Gastrocnemius medialis (tissue), 4 donors: ENCODE data around the gene LMNB1. TPM values are rescaled to one million over a fixed set of nuclear protein-coding genes. Genes with fewer than 3 reads are reported as not detected.

ENCODE experiments used
- ATAC-seq, 2 donors: fragments of 150-250 bp; one replicate each; pipeline ENCODE4 v1.9.1; 2016
- DNase-seq, 2 donors: peaks; one replicate each; pipeline ENCODE4 v3.0.0-alpha.2; 2019
- H3K27ac ChIP-seq, 4 donors: fragments of 200-600 bp; sonication (generic); 1 replicate in 1 of 4; 2 replicates in 3 of 4; pipeline ENCODE4 v1.5.1; 2016 to 2018; ENCODE audit warnings: mild to moderate bottlenecking in 2 of 4, moderate library complexity in 1 of 4
- H3K27me3 ChIP-seq, 3 donors: fragments of 200-600 bp; sonication (generic) in 2 of 3; 1 replicate in 1 of 3; 2 replicates in 2 of 3; pipeline versions ENCODE4 v1.5.1 to v1.6.0; 2016 to 2019; ENCODE audit warnings: mild to moderate bottlenecking in 1 of 3, moderate library complexity in 1 of 3
- H3K36me3 ChIP-seq, 2 donors: fragments of 200-600 bp; sonication (generic) in 1 of 2; one replicate each; pipeline ENCODE4 v1.5.1; 2017 to 2018
- H3K4me1 ChIP-seq, 2 donors: fragments of 200-600 bp; sonication (generic) in 1 of 2; one replicate each; pipeline ENCODE4 v1.5.1; 2016 to 2017; ENCODE audit warnings: mild to moderate bottlenecking in 2 of 2
- H3K4me3 ChIP-seq, 4 donors: fragments of 200-600 bp; sonication (generic) in 3 of 4; 1 replicate in 1 of 4; 2 replicates in 3 of 4; pipeline ENCODE4 v1.5.1; 2016 to 2019; ENCODE audit warnings: mild to moderate bottlenecking in 2 of 4
- H3K9me3 ChIP-seq, 3 donors: fragments of 200-600 bp; sonication (generic) in 2 of 3; 1 replicate in 1 of 3; 2 replicates in 2 of 3; pipeline ENCODE4 v1.5.1; 2016 to 2019
- POLR2A ChIP-seq, 2 donors: fragments of 450-650 bp; IDR thresholded peaks; one replicate each; pipeline ENCODE4 v1.6.1; 2017; ENCODE audit warnings: antibody characterized with exemption in 2 of 2, mild to moderate bottlenecking in 2 of 2, moderate library complexity in 2 of 2
- in situ Hi-C, 4 donors: fragments of 200-750 bp; cut with MboI; loops; one replicate each; pipeline versions ENCODE4 v1.15.0 to v1.8.0; 2017; ENCODE audit warnings: low sequenced_read_pairs in 4 of 4
- intact Hi-C: fragments of 100-400 bp; cut with DNase I; formaldehyde crosslinking; loops from one replicate; pipeline ENCODE4 v1.15.1; 2023; ENCODE audit warnings: low total_unique reads
- total RNA-seq, 4 donors: library from RNA; depleted of rRNA; stranded (reverse); fragments of >200 nt; gene quantifications; one replicate each; pipeline versions ENCODE4 v1.1.0 to v1.2.3, GENCODE V29; 2016
- TF ChIP-seq, protein P1 (sequence below), 5 experiments: fragments of 450-650 bp in 3 of 5; fragments of 200-600 bp in 2 of 5; sonication (generic) in 2 of 5; IDR thresholded peaks in 4 of 5; conservative IDR thresholded peaks in 1 of 5; 1 replicate in 4 of 5; 2 replicates in 1 of 5; pipeline ENCODE4 v1.5.1; 2016 to 2019; ENCODE audit warnings: antibody characterized with exemption in 5 of 5, mild to moderate bottlenecking in 3 of 5, moderate library complexity in 3 of 5

LMNB1 gene
- total RNA-seq, 4 donors from 2014 or later: 0.51 to 4.1 (median 2.4) TPM; not detected in 1

GRCh38 chr5:126875303-126875785 is 98.4 kb downstream of the LMNB1 start:
- intact Hi-C loops (no loop called here), in situ Hi-C loops (no loop called here)
- DNase-seq: no peak
- Histone ChIP-seq H3K27ac (no peak overlapping the region), H3K9me3 (no peaks in the 10 kb centered on the region), H3K36me3 (peaks cover 0 to 6% of the 10 kb centered on the region in 2 donors), H3K27me3 (no peaks in the 10 kb centered on the region), H3K4me3 (no peak overlapping the region), H3K4me1 (peaks cover 0 to 9% of the 10 kb centered on the region in 2 donors)
- no peak for ATAC-seq
- no peak for TF ChIP-seq POLR2A (IDR thresholded peaks at IDR 0.05)
- TF ChIP-seq, protein P1, sequence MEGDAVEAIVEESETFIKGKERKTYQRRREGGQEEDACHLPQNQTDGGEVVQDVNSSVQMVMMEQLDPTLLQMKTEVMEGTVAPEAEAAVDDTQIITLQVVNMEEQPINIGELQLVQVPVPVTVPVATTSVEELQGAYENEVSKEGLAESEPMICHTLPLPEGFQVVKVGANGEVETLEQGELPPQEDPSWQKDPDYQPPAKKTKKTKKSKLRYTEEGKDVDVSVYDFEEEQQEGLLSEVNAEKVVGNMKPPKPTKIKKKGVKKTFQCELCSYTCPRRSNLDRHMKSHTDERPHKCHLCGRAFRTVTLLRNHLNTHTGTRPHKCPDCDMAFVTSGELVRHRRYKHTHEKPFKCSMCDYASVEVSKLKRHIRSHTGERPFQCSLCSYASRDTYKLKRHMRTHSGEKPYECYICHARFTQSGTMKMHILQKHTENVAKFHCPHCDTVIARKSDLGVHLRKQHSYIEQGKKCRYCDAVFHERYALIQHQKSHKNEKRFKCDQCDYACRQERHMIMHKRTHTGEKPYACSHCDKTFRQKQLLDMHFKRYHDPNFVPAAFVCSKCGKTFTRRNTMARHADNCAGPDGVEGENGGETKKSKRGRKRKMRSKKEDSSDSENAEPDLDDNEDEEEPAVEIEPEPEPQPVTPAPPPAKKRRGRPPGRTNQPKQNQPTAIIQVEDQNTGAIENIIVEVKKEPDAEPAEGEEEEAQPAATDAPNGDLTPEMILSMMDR (IDR thresholded peaks at IDR 0.05 in 4 of 5, conservative IDR thresholded peaks at IDR 0.05 in 1 of 5): no peak

DNA sequence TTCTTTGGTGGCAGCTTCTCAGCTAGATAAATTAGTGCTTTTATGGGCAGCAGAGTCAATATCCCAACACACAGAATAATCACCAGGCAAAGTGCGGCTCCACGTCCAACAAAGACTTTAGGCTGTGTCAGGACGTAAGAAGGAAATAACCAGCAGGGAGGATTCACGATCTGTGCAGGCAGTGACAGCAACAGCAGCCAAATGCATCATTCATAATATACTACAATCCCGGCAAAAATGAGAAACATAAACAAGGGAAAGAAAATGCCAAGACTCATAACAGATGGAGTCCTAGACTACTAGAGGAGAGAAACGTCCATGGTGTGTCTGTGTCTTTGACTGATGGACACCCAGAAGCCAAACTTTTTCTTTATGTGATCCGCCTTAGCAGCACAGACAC is 100.7 kb downstream of the LMNB1 start:
- Histone ChIP-seq H3K27ac (no peak overlapping the region), H3K36me3 (peaks cover 0 to 6% of the 10 kb centered on the region in 2 donors), H3K9me3 (no peaks in the 10 kb centered on the region), H3K27me3 (no peaks in the 10 kb centered on the region), H3K4me3 (no peak overlapping the region), H3K4me1 (peaks cover 0 to 9% of the 10 kb centered on the region in 2 donors)
- in situ Hi-C loops: no loop called here
- TF ChIP-seq, protein P1 (IDR thresholded peaks at IDR 0.05 in 4 of 5, conservative IDR thresholded peaks at IDR 0.05 in 1 of 5): no peak
- no peak for TF ChIP-seq POLR2A (IDR thresholded peaks at IDR 0.05)
- ATAC-seq (no peak), DNase-seq (no peak)
- intact Hi-C loops: no loop called here

DNA sequence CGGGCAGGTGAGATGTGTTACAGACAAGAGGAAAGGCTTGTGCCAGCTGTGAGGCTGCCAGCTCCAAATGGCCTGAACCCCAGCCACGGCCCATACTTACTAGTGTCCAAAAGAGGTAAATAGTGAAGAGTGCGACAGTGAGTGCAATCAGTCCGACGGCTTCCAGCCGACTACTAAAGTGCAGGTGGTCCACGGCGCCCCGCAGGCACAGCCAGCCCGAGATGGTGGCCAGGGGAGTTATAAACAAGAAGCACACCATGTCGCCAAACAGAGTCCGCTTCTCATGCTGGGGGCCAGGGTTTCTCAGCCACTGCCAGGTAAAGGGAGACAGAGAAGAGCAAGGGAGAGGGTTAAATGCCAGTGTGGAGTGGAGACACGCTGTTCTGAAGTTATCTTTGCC is 101.1 kb downstream of the LMNB1 start:
- Histone ChIP-seq H3K27me3 (no peaks in the 10 kb centered on the region), H3K36me3 (peaks cover 0 to 6% of the 10 kb centered on the region in 2 donors), H3K4me3 (no peak overlapping the region), H3K9me3 (no peaks in the 10 kb centered on the region), H3K27ac (no peak overlapping the region), H3K4me1 (peaks cover 0 to 9% of the 10 kb centered on the region in 2 donors)
- in situ Hi-C loops: no loop called here
- DNase-seq: no peak
- no peak for TF ChIP-seq POLR2A (IDR thresholded peaks at IDR 0.05)
- TF ChIP-seq, protein P1 (IDR thresholded peaks at IDR 0.05 in 4 of 5, conservative IDR thresholded peaks at IDR 0.05 in 1 of 5): no peak
- ATAC-seq: no peak
- intact Hi-C loops: no loop called here

- no peak for ATAC-seq
- H3K4me1 ChIP-seq: peaks cover 0 to 9% of the 10 kb centered on the region in 2 donors
- no peaks in the 10 kb centered on the region for H3K27me3 ChIP-seq
- H3K36me3 ChIP-seq: peaks cover 0 to 6% of the 10 kb centered on the region in 2 donors
- intact Hi-C loops: no loop called here
- no peaks in the 10 kb centered on the region for H3K9me3 ChIP-seq
- DNase-seq: no peak
- no peak overlapping the region for H3K27ac ChIP-seq
- in situ Hi-C loops: no loop called here
- H3K4me3 ChIP-seq: no peak overlapping the region
- TF ChIP-seq, protein P1 (IDR thresholded peaks at IDR 0.05 in 4 of 5, conservative IDR thresholded peaks at IDR 0.05 in 1 of 5): no peak
- no peak for TF ChIP-seq POLR2A (IDR thresholded peaks at IDR 0.05)
Observed at GRCh38 chr5:126878634-126879033, 101.7 kb downstream of the LMNB1 start.
